ENCODE measurements around the gene AUNIP.

- TF ChIP-seq CTCF (IDR thresholded peaks at IDR 0.05) (no peak), ZFX (IDR thresholded peaks at IDR 0.05; ENCODE audit: borderline replicate concordance) (no peak)
Measured at GRCh38 chr1:25854554-25854953, 4.7 kb downstream of the AUNIP start.
